Nephron progenitor cell (in vitro differentiated cells): ENCODE data around the gene SDF2.

Experiments used
- DNase-seq: peaks from one replicate; pipeline ENCODE4 v3.0.0; 2021
- H3K27ac Mint-ChIP-seq: 2 replicates; pipeline ENCODE4 v1.8.0; 2021; ENCODE audit warnings: mild to moderate bottlenecking, moderate library complexity, mixed read lengths
- H3K27me3 Mint-ChIP-seq: 2 replicates; pipeline ENCODE4 v1.8.0; 2021; ENCODE audit warnings: mild to moderate bottlenecking, low read depth, mixed read lengths; ENCODE audit not compliant: poor library complexity
- H3K36me3 Mint-ChIP-seq: 2 replicates; pipeline ENCODE4 v1.8.0; 2021; ENCODE audit warnings: low read depth, mixed read lengths
- H3K4me1 Mint-ChIP-seq: 2 replicates; pipeline ENCODE4 v1.8.0; 2021; ENCODE audit warnings: mixed read lengths
- H3K4me3 Mint-ChIP-seq: 2 replicates; pipeline ENCODE4 v1.8.0; 2021; ENCODE audit warnings: mild to moderate bottlenecking, moderate library complexity, mixed read lengths
- H3K9me3 Mint-ChIP-seq: 2 replicates; pipeline ENCODE4 v1.8.0; 2021; ENCODE audit warnings: mild to moderate bottlenecking, moderate library complexity, mixed read lengths
- TF ChIP-seq, protein P1 (sequence below): fragments of 200-600 bp; sonication (generic); IDR thresholded peaks from 2 replicates; pipeline ENCODE4 v1.5.0; 2021; ENCODE audit warnings: antibody characterized with exemption

Gene SDF2

DNA sequence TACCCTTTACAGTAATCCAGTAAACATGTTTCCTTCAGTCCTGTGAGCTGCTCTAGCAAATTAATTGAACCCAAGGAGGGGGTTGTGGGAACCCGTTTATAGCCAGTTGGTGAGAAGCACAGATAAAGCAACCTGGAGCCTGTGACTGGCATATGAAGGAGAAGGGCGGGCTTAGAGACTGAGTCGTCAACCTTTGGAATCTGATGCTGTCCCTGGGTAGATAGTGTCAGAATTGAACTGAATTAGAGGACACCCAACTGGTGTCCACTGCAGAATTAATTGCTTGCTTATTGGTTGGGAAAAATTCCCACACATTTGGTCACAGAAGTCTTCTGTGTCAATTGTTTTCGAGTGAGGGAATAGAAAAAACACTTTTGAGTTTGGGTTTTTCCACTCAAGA, 34.9 kb downstream of the SDF2 start:
- TF ChIP-seq, protein P1, sequence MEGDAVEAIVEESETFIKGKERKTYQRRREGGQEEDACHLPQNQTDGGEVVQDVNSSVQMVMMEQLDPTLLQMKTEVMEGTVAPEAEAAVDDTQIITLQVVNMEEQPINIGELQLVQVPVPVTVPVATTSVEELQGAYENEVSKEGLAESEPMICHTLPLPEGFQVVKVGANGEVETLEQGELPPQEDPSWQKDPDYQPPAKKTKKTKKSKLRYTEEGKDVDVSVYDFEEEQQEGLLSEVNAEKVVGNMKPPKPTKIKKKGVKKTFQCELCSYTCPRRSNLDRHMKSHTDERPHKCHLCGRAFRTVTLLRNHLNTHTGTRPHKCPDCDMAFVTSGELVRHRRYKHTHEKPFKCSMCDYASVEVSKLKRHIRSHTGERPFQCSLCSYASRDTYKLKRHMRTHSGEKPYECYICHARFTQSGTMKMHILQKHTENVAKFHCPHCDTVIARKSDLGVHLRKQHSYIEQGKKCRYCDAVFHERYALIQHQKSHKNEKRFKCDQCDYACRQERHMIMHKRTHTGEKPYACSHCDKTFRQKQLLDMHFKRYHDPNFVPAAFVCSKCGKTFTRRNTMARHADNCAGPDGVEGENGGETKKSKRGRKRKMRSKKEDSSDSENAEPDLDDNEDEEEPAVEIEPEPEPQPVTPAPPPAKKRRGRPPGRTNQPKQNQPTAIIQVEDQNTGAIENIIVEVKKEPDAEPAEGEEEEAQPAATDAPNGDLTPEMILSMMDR: no peak
- no peak overlapping the region for H3K4me3 Mint-ChIP-seq
- DNase-seq: no peak
- no peak overlapping the region for H3K27ac Mint-ChIP-seq
- no peaks in the 10 kb centered on the region for H3K9me3 Mint-ChIP-seq
- H3K36me3 Mint-ChIP-seq: peaks cover 61% of the 10 kb centered on the region
- H3K4me1 Mint-ChIP-seq: no peaks in the 10 kb centered on the region
- no peaks in the 10 kb centered on the region for H3K27me3 Mint-ChIP-seq

GRCh38 chr17:28624148-28624547, 37.6 kb downstream of the SDF2 start:
- no peak overlapping the region for H3K4me3 Mint-ChIP-seq
- no peaks in the 10 kb centered on the region for H3K27me3 Mint-ChIP-seq
- H3K9me3 Mint-ChIP-seq: no peaks in the 10 kb centered on the region
- H3K36me3 Mint-ChIP-seq: peaks cover 73% of the 10 kb centered on the region
- no peak for DNase-seq
- no peak overlapping the region for H3K27ac Mint-ChIP-seq
- H3K4me1 Mint-ChIP-seq: no peaks in the 10 kb centered on the region
- TF ChIP-seq, protein P1: no peak

- Mint-ChIP-seq H3K4me1 (no peaks in the 10 kb centered on the region), H3K27ac (no peak overlapping the region), H3K36me3 (peaks cover 78% of the 10 kb centered on the region), H3K27me3 (no peaks in the 10 kb centered on the region), H3K4me3 (no peak overlapping the region), H3K9me3 (no peaks in the 10 kb centered on the region)
- no peak for DNase-seq
- TF ChIP-seq, protein P1: no peak
These were observed 38.0 kb downstream of the SDF2 start for GRCh38 chr17:28623696-28624095.

DNA sequence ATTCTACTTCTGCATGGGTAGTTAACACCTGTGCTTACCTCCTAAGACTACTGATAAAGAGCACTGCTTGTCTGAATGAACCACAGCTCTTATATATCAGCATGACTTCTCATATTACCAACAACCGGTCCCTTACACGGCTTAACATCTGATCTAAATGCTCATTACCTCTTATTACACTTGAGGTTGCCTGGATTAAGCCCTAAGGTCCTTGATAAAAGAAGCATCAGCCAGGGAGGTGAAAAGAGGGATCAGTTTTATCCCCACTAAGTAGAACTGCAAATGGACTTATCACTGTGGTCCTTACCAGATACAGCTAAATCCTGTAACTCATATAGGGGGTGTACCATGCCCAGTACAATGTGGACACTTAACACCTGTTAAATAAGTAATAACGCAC, 39.5 kb downstream of the SDF2 start:
- Mint-ChIP-seq H3K9me3 (no peaks in the 10 kb centered on the region), H3K36me3 (peaks cover 76% of the 10 kb centered on the region), H3K27me3 (no peaks in the 10 kb centered on the region), H3K27ac (no peak overlapping the region), H3K4me3 (no peak overlapping the region), H3K4me1 (no peaks in the 10 kb centered on the region)
- TF ChIP-seq, protein P1: no peak
- no peak for DNase-seq

DNA sequence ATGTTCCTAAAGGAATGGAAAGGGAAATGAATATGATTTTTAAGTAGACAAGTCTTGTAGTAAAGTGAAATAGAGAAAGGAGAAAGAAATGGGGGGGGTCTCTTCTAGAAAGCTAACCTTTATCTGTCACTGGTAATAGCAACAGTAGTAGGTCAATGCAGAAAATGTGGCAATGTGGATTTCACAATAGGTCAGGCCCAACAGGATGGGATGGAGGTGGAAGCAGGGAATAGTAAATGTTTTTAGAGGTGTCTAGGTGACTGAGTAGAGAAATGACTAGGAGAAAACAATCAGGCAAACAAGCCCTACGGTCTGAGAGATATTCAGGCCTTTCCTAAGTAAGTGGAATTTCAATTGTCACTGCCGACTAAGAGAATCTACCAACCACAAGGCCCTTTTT, 41.7 kb downstream of the SDF2 start:
- Mint-ChIP-seq H3K4me1 (no peaks in the 10 kb centered on the region), H3K36me3 (peaks cover 73% of the 10 kb centered on the region), H3K4me3 (no peak overlapping the region), H3K27ac (peak overlapping the region; percentile 18), H3K9me3 (no peaks in the 10 kb centered on the region), H3K27me3 (no peaks in the 10 kb centered on the region)
- DNase-seq: no peak
- TF ChIP-seq, protein P1: no peak

DNA sequence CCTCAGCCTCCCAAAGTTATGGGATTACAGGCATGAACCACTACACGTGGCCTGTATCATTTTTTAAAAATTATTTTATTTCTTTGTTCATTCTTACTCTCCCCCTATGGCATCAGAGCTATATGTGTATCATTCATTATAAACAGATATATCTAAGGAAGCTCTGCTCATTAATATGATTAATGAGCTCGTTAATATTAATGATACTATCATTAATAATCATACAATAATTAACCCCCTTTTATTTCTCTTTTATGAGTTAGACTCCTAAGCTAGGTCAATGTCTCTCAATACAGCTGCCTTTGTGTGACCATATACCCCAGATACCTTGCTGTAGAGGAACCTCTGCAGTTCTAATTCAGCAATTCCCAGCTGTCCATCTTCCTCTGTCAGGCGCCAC, 43.2 kb downstream of the SDF2 start:
- H3K36me3 Mint-ChIP-seq: peaks cover 74% of the 10 kb centered on the region
- no peaks in the 10 kb centered on the region for H3K4me1 Mint-ChIP-seq

More for the DNA sequence above, 43.2 kb downstream of the SDF2 start:
- TF ChIP-seq, protein P1: no peak
- H3K9me3 Mint-ChIP-seq: no peaks in the 10 kb centered on the region
- no peak for DNase-seq
- no peaks in the 10 kb centered on the region for H3K27me3 Mint-ChIP-seq
- no peak overlapping the region for H3K4me3 Mint-ChIP-seq
- H3K27ac Mint-ChIP-seq: no peak overlapping the region
